Measurements from ENCODE around the gene FARP1. TPM values are rescaled to one million over a fixed set of nuclear protein-coding genes. Genes with fewer than 3 reads are reported as not detected.

FARP1 gene
- total RNA-seq, 4 donors from 2014 or later: 11.0 to 27.2 (median 13.6) TPM

DNA sequence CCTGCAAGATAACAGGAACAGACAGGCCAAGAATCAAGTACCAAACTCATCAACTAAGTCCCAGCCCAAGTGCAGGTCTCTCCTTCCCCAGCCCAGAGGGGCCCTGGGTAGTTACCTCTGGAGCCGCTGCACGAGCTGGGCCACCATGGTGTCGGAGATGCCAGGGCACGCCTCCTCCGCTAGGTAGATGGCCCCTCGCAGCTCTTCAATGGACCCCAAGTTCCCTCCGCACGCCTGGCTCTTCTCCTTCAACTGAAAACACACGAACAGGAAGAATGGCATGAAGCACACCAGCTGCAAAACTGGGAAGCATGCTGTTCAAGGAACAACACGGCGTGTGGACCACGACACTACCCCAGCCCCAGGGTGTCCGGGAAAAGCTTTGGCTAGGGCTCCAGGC lies 314.2 kb downstream of the FARP1 start:
- no peaks in the 10 kb centered on the region for H3K9me3 ChIP-seq
- H3K4me1 ChIP-seq: peaks cover 27% of the 10 kb centered on the region
- H3K27me3 ChIP-seq: no peaks in the 10 kb centered on the region
- no peak overlapping the region for H3K27ac ChIP-seq
- H3K36me3 ChIP-seq: peaks cover 76% of the 10 kb centered on the region
- H3K4me3 ChIP-seq: no peak overlapping the region
- peak in 1 of 2 donors; percentile 40 for DNase-seq (ENCODE audit: low spot score in 2 of 2)
- WGBS: 91% methylated on average over 13 of the region's 13 CpGs
- TF ChIP-seq POLR2AphosphoS5 (IDR thresholded peaks at IDR 0.05) (no peak), EP300 (IDR thresholded peaks at IDR 0.05) (no peak), POLR2A (IDR thresholded peaks at IDR 0.05) (no peak)
- TF ChIP-seq, protein P1, sequence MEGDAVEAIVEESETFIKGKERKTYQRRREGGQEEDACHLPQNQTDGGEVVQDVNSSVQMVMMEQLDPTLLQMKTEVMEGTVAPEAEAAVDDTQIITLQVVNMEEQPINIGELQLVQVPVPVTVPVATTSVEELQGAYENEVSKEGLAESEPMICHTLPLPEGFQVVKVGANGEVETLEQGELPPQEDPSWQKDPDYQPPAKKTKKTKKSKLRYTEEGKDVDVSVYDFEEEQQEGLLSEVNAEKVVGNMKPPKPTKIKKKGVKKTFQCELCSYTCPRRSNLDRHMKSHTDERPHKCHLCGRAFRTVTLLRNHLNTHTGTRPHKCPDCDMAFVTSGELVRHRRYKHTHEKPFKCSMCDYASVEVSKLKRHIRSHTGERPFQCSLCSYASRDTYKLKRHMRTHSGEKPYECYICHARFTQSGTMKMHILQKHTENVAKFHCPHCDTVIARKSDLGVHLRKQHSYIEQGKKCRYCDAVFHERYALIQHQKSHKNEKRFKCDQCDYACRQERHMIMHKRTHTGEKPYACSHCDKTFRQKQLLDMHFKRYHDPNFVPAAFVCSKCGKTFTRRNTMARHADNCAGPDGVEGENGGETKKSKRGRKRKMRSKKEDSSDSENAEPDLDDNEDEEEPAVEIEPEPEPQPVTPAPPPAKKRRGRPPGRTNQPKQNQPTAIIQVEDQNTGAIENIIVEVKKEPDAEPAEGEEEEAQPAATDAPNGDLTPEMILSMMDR (IDR thresholded peaks at IDR 0.05): no peak

DNA sequence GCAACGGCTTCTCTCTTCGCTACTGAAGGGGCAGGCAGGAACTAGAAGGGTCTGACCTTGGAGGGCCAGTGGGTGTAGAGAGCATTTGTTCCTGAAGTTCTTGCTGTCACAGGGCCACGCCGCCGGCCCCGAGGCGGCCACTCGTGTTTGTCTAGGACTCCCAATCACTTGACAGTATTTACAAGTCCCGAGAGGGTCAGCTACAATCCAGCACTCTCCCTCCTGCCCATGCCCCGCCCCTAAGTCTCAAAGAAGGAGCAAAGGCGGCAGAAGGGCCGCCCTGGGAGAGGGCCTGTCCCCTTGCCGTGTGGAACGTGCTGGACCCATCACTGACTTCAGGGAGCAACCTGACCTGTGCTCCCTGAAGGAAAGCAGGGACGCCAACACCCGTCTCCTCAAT lies 315.5 kb downstream of the FARP1 start:
- H3K36me3 ChIP-seq: peaks cover 82% of the 10 kb centered on the region
- H3K9me3 ChIP-seq: no peaks in the 10 kb centered on the region
- WGBS: 66% methylated on average over 16 of the region's 16 CpGs
- no peak overlapping the region for H3K4me3 ChIP-seq
- no peaks in the 10 kb centered on the region for H3K27me3 ChIP-seq
- TF ChIP-seq POLR2A (IDR thresholded peaks at IDR 0.05) (no peak), POLR2AphosphoS5 (IDR thresholded peaks at IDR 0.05) (no peak), EP300 (IDR thresholded peaks at IDR 0.05) (no peak)
- TF ChIP-seq, protein P1 (IDR thresholded peaks at IDR 0.05): no peak
- DNase-seq (ENCODE audit: low spot score in 2 of 2): peak in 1 of 2 donors; percentile 53
- H3K4me1 ChIP-seq: peaks cover 26% of the 10 kb centered on the region
- H3K27ac ChIP-seq: no peak overlapping the region

DNA sequence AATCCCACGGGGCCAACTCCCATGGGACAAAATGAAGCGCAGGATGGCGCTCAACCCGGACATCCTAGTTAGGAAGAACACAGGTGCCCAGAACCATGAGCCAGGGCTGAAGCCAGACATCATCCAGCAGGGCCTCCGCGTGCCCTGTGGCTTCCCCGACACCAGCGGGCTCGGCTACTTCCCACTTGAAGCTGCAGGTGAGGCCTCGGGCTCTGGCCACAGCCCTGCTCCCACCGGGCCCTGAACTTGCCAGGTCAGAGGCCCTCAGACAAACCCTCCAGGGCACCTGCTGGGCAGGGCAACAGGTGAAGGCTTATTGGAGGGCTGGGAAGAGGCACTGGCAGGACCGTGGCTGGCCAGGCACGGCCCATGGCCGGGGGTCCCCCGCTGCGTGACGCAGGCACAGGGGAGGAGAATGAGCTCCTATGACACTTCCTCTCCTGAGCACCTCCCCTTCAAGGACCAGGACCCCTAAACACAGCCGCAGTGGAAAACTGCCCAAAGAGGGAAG lies 316.3 kb downstream of the FARP1 start:
- H3K27ac ChIP-seq: no peak overlapping the region

DNA sequence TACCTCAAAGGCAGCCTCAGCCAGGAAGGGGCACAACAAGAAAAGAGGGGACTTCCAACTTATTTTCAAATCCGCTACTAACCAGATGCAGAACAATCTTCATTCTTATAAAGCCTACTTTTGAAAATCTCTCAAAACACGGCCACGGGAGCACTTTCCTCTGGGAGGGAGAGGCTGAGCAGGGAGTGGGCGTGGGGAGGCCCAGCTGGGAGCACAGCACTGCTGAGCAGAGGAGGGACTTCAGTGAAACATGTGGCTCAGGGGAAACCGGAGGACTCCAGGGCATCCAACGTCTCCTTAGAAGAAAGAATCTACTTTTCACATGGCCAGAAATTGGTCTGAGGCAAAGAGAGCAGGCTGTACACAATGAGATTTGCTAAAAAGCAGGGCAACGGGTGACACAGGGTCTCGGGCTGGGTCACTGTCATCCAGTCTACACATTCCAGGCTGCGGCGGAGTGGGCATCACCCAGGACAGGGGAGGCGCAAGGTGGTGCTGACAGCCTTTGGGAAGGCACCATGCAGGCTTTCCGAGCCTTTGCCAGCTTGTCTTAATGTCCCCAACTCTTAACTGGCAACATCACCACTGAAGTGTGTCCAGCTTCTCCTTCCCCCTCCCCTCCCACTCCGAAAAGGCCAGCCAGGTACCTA lies 317.0 kb downstream of the FARP1 start:
- H3K4me1 ChIP-seq: peaks cover 14% of the 10 kb centered on the region
- TF ChIP-seq POLR2AphosphoS5 (IDR thresholded peaks at IDR 0.05) (no peak), POLR2A (IDR thresholded peaks at IDR 0.05) (no peak), EP300 (IDR thresholded peaks at IDR 0.05) (no peak)
- TF ChIP-seq, protein P1 (IDR thresholded peaks at IDR 0.05): no peak
- DNase-seq (ENCODE audit: low spot score in 2 of 2): peak in 1 of 2 donors; percentile 43
- peaks cover 90% of the 10 kb centered on the region for H3K36me3 ChIP-seq
- no peaks in the 10 kb centered on the region for H3K27me3 ChIP-seq
- 90% methylated on average over 13 of the region's 13 CpGs for WGBS
- H3K27ac ChIP-seq: no peak overlapping the region
- no peak overlapping the region for H3K4me3 ChIP-seq
- H3K9me3 ChIP-seq: no peaks in the 10 kb centered on the region

More for the DNA sequence above, 316.3 kb downstream of the FARP1 start:
- H3K27me3 ChIP-seq: no peaks in the 10 kb centered on the region
- H3K9me3 ChIP-seq: no peaks in the 10 kb centered on the region
- H3K4me3 ChIP-seq: no peak overlapping the region
- no CpG with 5 or more reads among the region's 18 CpGs for WGBS
- DNase-seq (ENCODE audit: low spot score in 2 of 2): peak in 1 of 2 donors; percentile 63
- no peak for TF ChIP-seq EP300 (IDR thresholded peaks at IDR 0.05)
- TF ChIP-seq POLR2A (IDR thresholded peaks at IDR 0.05): no peak
- TF ChIP-seq, protein P1 (IDR thresholded peaks at IDR 0.05): no peak
- no peak for TF ChIP-seq POLR2AphosphoS5 (IDR thresholded peaks at IDR 0.05)
- peaks cover 87% of the 10 kb centered on the region for H3K36me3 ChIP-seq
- H3K4me1 ChIP-seq: peaks cover 20% of the 10 kb centered on the region

DNA sequence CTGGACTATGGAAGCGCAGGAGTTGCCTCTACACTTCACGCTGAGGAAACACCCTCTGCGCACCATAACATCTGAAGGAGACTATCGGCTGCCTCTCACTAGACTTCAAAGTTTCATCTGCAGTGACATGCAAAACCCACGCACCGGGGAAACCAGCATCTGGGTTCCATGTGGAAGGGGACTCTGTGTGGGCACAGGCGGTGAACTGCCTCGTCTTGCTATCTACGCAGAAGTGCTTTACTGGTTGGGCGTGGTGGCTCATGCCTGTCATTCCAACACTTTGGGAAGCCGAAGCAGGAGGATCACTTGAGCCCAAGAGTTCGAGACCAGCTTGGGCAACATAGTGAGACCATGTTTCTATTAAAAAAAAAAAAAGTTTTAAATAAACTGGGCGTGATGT lies 317.6 kb downstream of the FARP1 start:
- TF ChIP-seq EP300 (IDR thresholded peaks at IDR 0.05) (no peak), POLR2AphosphoS5 (IDR thresholded peaks at IDR 0.05) (no peak), POLR2A (IDR thresholded peaks at IDR 0.05) (no peak)
- TF ChIP-seq, protein P1 (IDR thresholded peaks at IDR 0.05): no peak
- peaks cover 93% of the 10 kb centered on the region for H3K36me3 ChIP-seq
- H3K27ac ChIP-seq: no peak overlapping the region
- peak in 1 of 2 donors; percentile 58 for DNase-seq (ENCODE audit: low spot score in 2 of 2)
- no peaks in the 10 kb centered on the region for H3K27me3 ChIP-seq
- WGBS: 62% methylated on average over 13 of the region's 13 CpGs
- H3K9me3 ChIP-seq: no peaks in the 10 kb centered on the region
- peaks cover 11% of the 10 kb centered on the region for H3K4me1 ChIP-seq
- H3K4me3 ChIP-seq: no peak overlapping the region

All from suprapubic skin (tissue), 4 donors.